Hypothalamus (tissue), 51 donors: ENCODE measurements around the gene GRIN2D.
A peak's percentile ranks its signal among the peaks of the same experiment; 100 is the strongest.
"Not testable (repeated sequence)": the region's sequence is repeated elsewhere in the genome, so short reads cannot be mapped to it uniquely, and the experiment has no call there.

ENCODE experiments used
- DNase-seq, 51 donors: peaks; one replicate each; lab custom pipeline; 2025; lab: John Stamatoyannopoulos, UW

The GRIN2D gene

DNA sequence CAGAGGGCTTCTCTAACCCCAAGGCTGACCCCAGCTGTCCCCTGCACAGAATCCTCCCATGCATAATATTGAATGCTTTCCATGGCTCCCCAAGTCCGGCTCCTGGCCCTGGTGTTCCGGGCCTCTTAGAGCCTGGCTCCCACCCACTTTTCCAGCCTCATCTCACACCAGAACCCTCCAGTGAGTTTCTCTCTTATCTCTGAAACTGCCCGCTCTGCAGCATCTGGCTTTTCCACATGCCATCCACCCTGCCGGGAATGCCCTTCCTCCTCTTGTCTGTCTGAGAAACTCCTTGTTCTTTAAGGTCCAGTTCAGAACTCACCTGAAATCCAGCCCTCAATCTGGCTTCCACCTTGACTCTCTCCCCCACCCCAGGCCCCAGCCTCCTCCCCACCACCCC lies 22.5 kb upstream of the GRIN2D start:
- DNase-seq: no peak

DNA sequence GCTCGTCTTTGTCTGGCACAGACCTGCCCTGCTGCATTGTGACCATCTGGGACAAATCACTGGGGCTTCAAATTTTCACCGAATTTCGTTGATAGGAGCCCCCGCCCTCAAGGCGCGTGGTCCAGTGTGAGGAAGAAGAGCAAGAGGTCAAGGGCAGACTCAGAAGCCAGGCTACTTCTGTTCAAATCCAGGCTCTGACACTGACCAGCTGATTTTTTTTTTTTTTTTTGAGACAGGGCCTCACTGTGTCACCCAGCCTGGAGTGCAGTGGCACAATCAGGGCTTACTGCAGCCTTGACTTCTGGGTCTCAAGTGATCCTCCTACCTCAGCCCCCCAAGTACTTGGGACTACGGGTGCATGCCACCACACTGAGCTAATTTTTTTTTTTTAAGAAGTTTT lies 22.1 kb upstream of the GRIN2D start:
- no peak for DNase-seq

DNA sequence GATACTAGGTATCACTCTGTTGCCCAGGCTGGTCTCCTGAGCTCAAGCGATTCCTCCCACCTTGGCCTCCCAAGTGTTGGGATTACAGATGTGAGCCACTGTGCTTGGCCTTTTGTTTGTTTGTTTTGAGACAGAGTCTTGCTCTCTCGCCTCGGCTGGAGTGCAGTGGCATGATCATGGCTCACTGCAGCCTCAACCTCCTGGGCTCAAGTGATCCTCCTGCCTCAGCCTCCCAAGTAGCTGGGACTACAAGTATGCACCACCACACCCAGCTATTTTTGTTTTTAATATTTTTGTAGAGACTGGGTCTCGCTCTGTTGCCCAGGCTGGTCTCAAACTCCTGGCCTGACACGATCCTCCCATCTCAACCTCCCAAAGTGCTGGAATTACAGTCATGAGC lies 21.7 kb upstream of the GRIN2D start:
- DNase-seq: not testable (repeated sequence)

DNA sequence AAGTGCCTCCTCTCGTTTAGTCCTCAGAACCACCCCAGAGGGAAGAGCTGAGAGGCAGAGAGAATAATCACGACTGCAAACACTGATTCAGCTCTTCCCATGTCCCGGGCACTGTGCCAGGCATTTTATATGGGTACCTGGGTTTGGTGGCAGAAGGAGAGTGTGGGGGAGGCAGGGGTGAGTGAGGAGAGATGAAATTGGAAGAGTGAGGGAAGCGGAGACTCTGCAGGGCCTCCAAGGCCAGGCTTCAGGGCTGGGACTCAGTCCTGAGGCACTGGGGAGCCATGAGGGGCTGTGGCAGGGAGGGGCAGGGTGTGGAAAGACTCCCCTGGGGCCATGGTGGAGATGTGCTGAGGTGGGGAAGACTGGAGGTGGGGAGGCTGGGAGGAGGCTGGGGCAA lies 20.6 kb upstream of the GRIN2D start:
- DNase-seq: peak in 4 of 51 donors; percentile 14 to 49 (median 30)

DNA sequence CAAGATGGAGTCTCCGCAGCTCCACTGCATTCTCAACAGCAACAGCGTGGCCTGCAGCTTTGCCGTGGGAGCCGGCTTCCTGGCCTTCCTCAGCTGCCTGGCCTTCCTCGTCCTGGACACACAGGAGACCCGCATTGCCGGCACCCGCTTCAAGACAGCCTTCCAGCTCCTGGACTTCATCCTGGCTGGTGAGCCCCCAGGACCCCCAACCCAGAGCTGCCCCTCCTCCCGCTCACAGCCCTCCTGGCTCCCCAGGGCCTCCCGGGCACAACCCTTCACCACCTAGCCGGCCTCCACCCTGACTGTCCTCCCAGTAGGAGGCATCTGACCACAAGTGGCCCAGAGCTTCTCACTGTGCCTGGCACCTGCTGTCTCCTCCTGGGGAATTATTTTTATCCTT lies 19.9 kb upstream of the GRIN2D start:
- DNase-seq: no peak

DNA sequence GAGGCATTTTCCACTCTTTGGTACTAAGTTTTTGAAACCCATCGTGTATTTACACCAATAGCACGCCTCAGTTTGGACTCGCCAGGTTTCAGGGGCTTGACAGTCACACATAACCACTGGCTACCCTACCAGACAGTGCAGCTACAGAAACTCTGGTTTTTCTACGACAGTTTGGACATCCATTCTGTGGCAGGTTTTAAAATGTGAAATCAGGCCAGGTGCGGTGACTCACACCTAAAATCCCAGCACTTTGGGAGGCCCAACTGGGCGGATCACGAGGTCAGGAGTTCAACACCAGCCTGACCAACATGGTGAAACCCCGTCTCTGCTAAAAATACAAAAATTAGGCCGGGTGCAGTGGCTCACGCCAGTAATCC lies 15.3 kb upstream of the GRIN2D start:
- DNase-seq: no peak

DNA sequence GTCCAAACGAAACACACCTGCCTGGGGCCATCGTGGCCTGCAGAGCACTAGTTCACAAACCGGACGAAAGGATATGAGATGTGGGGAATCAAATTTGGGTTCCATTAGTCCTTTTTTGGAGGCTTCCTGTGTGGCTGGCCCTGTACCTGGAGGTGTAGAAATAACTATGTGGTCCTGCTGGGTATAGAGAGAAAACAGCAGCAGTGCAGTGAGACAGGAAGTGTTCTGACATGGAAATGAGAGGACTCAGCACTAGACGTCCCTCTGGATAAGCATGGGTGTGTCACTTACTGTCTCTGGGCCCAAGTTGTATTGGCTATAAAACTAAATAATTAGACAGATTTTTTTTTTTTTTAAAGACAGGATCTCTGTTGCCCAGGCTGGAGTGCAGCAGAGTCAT lies 14.4 kb upstream of the GRIN2D start:
- no peak for DNase-seq

DNA sequence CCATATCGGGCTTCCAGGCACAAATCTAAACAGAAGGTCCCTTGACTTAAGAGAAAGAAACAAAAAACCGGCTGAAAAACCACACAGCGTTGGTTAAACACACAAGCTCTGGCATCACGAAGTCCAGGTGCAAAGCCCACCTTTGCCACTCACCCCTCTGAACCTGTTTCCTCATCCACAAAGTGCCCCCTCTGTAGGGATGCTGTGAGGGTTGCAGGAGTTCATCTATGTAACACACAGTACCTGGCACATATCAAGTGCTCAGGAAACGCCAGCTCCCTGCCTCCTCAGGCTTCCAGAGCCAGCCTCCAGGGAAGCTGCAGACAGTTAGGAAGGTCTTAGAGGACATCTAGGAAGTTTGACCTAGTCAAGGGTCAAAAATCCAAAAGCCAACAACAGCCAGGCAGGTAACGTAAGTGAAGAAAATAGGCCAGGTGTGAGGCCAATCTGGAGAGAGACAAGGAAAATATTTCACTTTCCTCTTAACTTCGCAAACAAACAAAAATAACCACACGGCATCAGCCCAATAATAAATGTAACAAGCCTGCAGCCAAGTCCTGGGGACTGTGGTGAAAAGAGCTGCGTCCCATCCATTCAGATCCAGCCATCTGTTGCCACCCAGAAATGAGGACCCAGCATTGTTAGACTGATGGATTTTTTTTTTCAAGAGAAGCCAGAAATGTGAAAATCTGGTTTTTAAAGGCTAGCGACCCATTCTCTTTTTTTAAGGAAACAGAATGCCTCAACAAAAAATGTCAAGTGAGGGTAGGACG lies 12.1 kb upstream of the GRIN2D start:
- DNase-seq: no peak

DNA sequence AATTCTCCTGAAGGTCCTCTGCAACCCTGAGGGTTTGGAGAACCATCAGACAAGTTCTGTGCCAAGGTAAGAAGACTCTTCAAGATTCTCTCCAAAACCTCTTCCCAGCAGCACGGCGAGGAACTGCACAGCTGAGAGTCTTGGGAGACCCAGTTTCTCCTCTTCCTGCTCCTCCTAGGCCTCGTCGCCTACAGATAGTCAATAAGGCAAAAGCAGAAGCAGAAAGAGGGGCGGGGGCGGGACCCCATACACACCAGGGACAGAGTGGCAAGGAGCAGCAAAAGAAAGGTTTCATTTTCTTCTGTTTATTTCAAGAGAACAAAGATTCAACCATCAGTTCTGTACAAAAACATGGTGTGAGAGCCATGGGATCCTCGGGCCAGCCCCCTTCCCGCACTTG lies 11.2 kb upstream of the GRIN2D start:
- DNase-seq: no peak

DNA sequence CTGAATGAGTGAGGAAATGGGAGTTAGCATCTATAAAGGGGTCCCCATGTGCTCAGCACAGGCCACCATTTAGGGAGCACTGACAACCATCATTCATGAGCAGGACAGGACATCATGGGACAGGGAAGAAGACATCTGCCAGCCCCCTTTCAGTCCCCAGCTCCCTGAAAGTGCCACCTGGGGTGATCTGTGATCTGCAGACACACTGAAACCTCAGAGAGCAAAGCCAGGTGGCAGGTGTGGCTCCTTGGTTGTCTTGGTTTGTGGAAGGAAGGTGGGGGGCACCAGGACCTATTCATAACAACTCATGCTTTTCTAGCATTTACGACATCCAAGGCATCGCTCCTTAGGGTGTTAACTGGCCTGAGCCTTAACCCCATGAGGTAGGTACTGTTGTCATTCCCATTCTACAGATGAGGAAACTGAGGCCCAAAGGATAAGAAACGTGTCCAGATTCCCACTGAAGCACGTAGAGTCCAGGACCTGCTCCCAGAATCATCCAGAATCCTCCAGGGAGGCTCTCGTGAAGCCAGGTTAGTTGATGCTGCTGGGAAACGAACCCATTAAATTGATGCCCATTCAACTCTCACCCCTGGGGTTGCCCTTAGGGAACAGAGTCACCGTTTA lies 7.9 kb upstream of the GRIN2D start:
- no peak for DNase-seq

DNA sequence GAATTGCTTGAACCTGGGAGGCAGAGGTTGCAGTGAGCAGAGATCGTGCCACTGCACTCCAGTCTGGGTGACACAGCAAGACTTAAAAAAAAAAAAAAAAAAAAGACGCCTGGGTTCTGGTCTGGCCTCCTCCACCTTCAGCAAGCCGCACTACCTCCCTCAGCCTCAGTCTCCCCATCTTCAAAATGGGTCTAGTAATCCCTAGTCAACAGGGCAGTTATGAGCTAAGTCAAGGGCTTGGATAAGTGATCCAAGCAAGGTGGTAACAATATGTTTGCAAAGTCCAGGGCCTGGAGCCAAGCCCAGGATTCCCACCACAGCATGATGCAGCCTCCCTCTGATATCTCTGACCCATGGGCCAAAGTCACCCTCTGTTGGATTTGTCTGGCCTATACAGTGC lies 6.5 kb upstream of the GRIN2D start:
- no peak for DNase-seq

DNA sequence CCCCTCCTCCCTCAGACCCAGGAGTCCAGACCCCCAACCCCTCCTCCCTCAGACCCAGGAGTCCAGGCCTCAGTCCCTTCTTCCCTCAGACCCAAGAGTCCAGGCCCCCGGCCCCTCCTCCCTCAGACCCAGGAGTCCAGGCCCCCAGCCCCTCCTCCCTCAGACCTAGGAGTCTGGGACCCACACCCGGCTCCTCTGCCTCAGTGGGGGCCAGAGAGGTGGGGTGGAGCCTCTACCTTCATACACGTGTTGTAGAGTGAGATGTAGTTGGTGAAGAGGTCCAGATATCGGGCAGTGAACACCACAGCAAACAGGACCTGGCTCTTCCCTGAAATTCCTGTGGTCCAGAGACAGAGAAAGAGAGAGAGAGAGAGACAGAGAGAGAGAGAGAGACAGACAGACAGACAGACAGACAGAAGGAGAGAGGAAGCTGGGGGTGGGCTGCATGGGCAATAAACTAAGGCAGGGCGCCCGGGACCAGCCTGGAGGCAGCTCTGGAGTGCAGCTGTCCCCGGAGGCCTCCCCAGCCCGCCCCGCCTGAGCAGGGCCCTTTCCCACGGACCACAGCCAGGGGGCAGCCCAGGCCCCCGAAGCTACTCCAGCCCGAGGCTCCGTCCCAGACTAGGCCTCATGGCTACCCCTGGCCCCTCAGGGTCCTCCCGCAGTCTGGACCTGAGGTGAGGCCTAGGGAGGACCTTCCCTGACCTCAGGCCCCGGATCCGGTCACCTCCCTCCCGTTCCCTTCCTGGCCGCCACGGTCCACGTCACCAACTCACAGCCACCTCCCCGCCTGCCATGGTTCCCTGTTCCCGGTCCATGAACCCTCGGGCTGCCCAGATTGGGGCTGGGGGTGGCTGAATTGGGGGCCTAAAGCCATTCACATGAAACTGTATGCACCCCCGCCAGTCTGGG lies 3.0 kb upstream of the GRIN2D start:
- DNase-seq: peak in 40 of 51 donors; percentile 7 to 80 (median 40)

DNA sequence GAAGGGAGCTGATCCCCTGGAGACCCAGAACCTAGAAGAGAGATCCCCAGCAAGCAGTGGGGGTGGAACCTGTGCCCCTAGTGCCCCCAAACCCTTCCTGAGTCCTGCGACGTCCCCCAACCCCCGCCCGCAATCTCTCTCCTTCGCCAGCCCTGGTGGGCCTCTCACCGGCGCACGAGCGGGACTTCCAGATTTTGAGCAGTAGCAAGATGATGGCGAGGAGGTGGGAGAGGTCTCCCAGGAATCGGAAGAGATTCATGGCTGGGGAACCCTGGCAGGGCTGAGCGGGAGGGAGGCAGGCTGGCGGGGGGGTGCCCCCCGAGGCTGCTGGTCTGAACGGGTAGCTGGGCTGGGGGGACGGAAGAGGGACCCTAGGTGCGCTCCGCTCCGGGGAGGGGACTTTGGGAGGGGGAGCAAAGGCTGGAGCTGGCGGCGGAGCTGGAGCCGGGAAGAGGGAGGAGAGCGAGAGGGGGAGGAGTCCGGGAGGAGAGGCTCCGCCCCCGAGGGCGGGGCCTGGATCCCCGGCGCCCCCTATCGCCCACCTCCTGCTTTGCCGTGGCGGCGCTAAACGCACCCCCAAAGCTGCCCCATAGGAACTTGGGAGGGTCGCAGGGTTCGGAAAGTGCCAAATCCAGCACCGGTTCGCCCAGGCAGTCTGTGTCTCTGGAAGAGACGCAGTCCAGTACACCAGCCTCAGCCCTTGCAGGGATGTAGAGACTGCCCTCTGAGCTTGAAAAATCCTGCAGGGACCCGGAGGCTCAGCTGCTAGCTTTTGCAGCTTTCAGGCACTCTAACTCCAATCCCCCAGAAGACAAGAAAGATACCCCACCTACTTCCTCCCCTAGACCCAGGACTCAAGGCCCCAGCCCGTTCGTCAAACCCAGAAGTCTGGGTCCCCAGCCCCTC lies 2.1 kb upstream of the GRIN2D start, which contains the start of gene KDELR1:
Gene KDELR1 (minus strand): TSS at position 452 of the 906 bp plus-strand sequence. CDS start 193 bp downstream, at position 259.
- DNase-seq: peak; percentile 23 to 88 (median 68)

DNA sequence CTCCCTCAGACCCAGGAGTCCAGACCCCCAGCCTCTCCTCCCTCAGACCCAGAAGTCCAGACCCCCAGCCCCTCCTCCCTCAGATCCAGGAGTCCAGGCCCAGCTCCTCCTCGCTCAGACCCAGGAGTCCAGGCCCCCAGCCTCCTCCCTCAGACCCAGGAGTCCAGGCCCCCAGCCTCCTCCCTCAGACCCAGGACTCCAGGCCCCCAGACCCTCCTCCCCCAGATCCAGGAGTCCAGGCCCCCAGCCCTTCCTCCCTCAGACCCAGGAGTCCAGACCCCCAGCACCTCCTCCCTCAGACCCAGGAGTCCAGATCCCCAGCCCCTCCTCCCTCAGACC lies 1.5 kb upstream of the GRIN2D start:
- DNase-seq: not testable (repeated sequence)

DNA sequence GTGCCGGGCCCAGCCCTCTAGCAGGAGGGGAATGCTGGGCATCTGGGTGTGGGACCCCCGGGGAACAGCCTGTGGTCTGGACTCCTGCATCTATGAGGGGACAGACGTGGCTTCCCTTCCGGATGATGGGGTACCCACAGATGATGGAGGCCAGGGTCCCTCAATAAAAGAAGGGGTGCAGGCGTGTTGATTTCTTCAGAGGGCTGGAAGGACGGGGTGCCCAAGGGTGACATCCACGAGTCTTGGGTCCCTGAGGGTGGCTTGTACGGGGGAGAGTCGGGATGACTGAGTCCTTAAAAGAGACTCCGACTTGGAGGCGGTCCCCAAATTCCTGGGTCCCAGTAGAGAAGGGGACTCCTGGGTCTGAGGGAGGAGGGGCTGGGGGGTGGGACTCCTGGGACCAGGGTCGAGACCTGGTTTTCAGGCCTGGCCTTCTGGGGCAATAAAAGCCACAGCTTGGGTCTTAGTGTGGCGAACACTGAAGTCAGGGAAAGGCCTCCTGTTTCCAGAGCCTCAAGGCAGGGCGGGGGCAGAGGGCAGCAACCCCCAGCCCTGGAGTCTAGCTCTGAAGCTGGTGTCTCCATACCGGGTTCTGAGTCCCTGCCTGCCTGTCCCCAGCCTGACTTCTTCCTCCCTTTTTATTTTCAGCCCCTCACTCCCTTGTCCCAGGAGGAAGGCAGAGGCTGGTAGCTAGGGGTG lies 459 bp upstream of the GRIN2D start:
- no peak for DNase-seq

DNA sequence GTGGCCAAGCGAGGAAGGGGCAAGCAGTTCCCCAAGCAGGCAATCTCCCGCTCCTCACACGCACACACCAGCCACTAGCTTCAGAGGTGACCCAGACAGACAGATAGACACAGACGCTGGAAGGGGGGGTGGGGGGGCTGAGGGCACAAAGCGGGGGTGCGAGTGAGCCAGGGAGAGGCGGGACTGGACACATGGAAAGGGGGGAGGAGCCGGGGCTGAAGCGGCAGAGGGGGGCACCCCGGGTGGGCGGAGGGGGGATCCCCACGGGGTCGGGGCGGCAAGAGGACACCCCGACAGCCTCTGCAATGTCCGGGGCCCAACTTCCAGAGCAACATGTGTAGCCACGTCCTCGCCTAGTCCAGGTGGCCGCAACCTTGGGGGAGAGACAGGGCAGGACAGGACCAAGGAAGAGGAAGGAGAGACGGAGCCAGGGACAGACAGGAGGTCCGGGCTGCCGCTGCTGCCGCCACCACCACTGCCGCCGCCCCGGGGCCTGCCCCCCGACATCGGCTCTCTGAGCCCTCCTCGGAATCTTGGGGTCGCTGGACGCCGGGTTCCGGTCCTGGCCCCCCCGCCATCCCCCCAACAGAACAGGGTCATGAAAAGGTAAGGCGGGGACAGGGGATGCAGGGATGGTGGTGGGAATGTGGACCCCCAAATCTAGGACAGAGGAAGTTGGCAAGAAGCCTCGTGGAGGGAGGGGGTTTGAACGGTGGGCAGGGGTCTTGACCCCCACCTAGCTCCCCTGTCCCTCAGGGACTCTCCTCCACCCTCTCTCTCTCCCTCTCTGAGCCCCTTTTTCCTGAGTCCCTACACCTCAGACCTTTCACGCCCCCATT lies 1.1 kb downstream of the GRIN2D start:
- DNase-seq: peak in 3 of 51 donors; percentile 16 to 42 (median 27)

DNA sequence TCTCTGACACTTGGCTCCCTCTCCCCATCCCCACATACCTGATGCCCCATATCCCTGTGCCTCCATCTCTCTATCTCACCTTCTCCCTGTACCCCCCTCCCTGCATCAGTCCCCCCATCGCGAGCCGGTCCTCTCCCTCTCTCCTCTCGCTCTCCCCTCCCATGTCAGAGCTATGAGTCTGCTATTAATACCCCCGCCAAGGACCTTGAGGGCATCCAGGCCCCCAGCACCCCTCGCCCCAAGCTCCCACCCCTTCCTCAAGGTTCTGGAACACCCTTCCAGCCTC lies 1.6 kb downstream of the GRIN2D start:
- DNase-seq: no peak

DNA sequence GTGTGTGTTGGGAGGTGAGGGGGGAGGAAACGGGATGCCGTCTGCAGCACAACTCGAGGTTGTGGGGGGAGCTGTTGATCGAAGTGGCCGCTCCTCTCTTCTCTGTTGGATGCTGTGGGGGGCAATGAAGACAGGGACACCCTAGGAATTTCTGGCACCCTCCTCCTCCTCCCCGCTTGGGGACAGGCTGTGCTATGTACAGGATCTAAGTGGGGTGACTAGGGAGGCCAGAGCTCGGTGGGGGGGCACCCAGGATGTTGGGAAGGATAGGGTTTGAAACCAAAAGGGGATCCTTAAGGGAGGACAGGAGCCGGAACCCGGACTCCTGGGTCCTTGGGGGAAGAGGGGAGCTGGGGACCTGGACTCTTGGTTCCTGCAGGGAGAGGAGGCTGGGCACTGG lies 2.0 kb downstream of the GRIN2D start:
- peak in 1 of 51 donors; percentile 4 for DNase-seq
